Neural cell (in vitro differentiated cells): ENCODE results near the gene RAD51B.

Source experiments
- EP300 ChIP-seq: fragments of 450-650 bp; conservative IDR thresholded peaks from 2 replicates; pipeline ENCODE4 v1.6.1; 2014; ENCODE audit warnings: antibody characterized with exemption, mild to moderate bottlenecking, moderate library complexity; ENCODE audit not compliant: poor library complexity, severe bottlenecking
- EZH2 ChIP-seq: fragments of 200-600, 300-800 bp; shearing (Covaris generic), sonication (generic); IDR thresholded peaks from 2 replicates; pipeline ENCODE4 v1.6.1; 2014; ENCODE audit warnings: antibody characterized with exemption, low read length, borderline replicate concordance, mild to moderate bottlenecking; ENCODE audit not compliant: insufficient read depth, poor library complexity, severe bottlenecking

DNA sequence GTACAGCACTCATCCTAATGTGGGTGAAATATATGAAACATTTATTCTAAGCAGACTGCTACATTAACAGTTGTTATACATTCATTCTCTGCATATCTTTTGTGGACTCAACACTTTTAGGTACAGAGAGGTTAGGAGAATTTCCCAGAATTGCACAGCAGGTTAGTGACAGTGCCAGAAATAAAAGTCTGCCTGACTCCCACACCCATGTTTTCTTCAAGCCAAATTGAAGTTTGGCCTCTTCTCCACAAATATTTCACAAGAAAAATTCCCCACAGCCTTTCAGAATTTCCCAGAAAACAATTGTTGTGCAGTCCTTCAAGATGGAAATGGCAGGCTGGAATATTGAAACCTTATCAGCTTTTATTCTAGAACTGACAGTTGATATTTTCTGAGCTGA is 464.8 kb downstream of the RAD51B start:
- TF ChIP-seq EP300 (no peak), EZH2 (no peak)
